Neutrophil (primary cell): Measurements from ENCODE around the gene FAM174B.

Experiments
- H3K27ac ChIP-seq: fragments of 200-600 bp; sonication (generic); 2 replicates; pipeline ENCODE4 v1.5.1; 2016; ENCODE audit warnings: mild to moderate bottlenecking, moderate library complexity
- H3K27me3 ChIP-seq: fragments of 200-600 bp; sonication (generic); 2 replicates; pipeline ENCODE4 v1.6.0; 2016; ENCODE audit warnings: mild to moderate bottlenecking
- H3K36me3 ChIP-seq: fragments of 200-600 bp; sonication (generic); 2 replicates; pipeline ENCODE4 v1.5.1; 2017
- H3K4me1 ChIP-seq, 2 experiments: fragments of 200-600 bp in 1 of 2; sonication (generic) in 1 of 2; 1 replicate in 1 of 2; 2 replicates in 1 of 2; pipeline versions ENCODE4 v1.5.1 to v1.6.1; 2013 to 2016; ENCODE audit warnings: low read depth in 1 of 2, low read length in 1 of 2, mild to moderate bottlenecking in 1 of 2, moderate library complexity in 1 of 2; ENCODE audit not compliant: control insufficient read depth in 1 of 2, insufficient read depth in 1 of 2
- H3K4me3 ChIP-seq, 2 experiments: fragments of 200-600 bp in 1 of 2; sonication (generic) in 1 of 2; 1 replicate in 1 of 2; 2 replicates in 1 of 2; pipeline ENCODE4 v1.5.1; 2013 to 2016; ENCODE audit warnings: low read depth in 1 of 2, low read length in 1 of 2, mild to moderate bottlenecking in 1 of 2, moderate library complexity in 1 of 2
- H3K9me3 ChIP-seq: fragments of 200-600 bp; sonication (generic); 2 replicates; pipeline ENCODE4 v1.5.1; 2016
- TF ChIP-seq, protein P1 (sequence below): fragments of 200-600 bp; sonication (generic); IDR thresholded peaks from 2 replicates; pipeline ENCODE4 v1.5.1; 2016; ENCODE audit warnings: antibody characterized with exemption

Gene FAM174B

DNA sequence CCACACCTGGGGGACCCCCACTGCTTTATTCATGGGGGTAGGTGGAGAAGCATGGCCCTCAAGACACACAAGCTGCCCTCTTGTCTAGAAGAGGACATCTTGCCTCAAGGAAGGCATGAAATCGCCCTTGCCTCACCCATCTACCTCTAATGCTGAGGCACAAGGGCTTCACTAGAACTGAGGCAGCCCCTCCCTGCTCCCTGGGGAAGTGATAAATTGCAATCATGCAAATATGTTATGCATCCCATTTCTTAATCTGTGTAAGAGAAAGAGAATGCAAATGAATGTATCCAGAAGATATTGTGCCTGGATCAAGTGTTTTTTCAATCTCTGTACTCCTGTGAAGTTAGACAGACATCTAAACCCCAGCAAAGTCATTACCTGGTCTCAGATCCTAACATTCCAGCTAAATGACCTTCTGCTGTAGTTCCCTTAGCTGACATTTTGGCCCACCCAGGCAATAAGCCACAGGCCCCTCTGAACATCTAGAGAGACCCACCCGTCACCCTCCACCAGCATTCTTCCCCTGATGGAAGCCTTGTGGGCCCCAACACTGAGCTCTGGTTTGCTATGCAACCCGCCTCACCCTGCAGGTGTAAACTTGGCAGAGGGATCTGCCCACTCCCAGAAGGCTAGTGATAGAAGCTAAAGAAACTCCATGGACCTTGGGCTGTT, 53.8 kb downstream of the FAM174B start:
- H3K9me3 ChIP-seq = no peaks in the 10 kb centered on the region
- H3K4me3 ChIP-seq = no peak overlapping the region
- H3K4me1 ChIP-seq = no peaks in the 10 kb centered on the region
- no peak overlapping the region for H3K27ac ChIP-seq
- H3K36me3 ChIP-seq = no peaks in the 10 kb centered on the region
- TF ChIP-seq, protein P1, sequence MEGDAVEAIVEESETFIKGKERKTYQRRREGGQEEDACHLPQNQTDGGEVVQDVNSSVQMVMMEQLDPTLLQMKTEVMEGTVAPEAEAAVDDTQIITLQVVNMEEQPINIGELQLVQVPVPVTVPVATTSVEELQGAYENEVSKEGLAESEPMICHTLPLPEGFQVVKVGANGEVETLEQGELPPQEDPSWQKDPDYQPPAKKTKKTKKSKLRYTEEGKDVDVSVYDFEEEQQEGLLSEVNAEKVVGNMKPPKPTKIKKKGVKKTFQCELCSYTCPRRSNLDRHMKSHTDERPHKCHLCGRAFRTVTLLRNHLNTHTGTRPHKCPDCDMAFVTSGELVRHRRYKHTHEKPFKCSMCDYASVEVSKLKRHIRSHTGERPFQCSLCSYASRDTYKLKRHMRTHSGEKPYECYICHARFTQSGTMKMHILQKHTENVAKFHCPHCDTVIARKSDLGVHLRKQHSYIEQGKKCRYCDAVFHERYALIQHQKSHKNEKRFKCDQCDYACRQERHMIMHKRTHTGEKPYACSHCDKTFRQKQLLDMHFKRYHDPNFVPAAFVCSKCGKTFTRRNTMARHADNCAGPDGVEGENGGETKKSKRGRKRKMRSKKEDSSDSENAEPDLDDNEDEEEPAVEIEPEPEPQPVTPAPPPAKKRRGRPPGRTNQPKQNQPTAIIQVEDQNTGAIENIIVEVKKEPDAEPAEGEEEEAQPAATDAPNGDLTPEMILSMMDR = no peak
- no peaks in the 10 kb centered on the region for H3K27me3 ChIP-seq

DNA sequence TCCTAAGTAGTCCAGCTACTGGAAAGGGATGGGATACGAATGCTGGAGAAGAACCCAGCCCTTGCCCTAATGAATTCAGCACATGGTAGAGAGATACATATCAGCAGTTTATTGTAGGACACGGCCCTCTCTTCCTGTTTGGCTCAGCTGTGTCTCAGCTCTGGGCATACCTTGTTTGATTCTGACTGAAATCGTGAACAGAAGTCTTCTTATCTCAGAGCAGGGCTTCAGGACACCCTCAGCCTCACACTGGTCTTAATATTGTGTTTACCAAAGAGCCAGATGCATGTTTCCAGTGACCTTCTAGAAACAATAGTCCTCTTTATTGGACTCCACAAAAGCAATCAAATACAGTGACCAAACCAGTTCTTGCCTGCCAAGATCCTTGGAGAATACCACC, 54.7 kb downstream of the FAM174B start:
- Histone ChIP-seq H3K27ac (no peak overlapping the region), H3K4me3 (no peak overlapping the region), H3K27me3 (no peaks in the 10 kb centered on the region), H3K36me3 (no peaks in the 10 kb centered on the region), H3K9me3 (no peaks in the 10 kb centered on the region), H3K4me1 (no peaks in the 10 kb centered on the region)
- TF ChIP-seq, protein P1 = no peak

DNA sequence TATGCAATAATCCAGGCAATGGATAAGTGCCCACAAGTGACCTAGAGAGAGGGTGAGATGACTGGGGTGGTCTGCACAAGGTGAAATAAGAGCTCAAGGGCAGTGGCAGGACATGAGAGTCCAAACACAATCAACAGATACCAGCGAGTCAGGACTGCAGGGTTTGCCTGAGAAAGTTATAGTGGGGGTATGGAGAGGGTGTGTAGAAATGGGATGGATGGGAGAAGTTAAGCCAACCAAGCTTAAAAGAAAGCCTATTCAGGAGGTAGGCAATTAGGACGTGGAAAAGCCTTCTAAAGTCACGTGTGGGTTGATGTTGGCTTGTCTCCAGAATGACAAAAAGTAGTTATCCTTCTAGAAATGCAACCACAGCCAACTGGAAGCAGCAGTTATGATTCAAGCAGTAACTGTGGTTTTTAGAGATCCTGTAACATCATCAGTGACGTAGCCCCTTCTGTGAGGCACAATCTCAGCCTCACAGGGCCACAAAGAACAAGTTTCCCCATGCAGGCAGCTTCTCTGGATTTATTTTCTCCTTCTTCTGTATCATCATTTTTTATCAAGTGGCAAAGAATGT, 56.1 kb downstream of the FAM174B start:
- Histone ChIP-seq H3K4me1 (no peaks in the 10 kb centered on the region), H3K36me3 (no peaks in the 10 kb centered on the region), H3K9me3 (no peaks in the 10 kb centered on the region), H3K27me3 (peaks cover 6% of the 10 kb centered on the region), H3K27ac (no peak overlapping the region), H3K4me3 (no peak overlapping the region)
- TF ChIP-seq, protein P1 = no peak

DNA sequence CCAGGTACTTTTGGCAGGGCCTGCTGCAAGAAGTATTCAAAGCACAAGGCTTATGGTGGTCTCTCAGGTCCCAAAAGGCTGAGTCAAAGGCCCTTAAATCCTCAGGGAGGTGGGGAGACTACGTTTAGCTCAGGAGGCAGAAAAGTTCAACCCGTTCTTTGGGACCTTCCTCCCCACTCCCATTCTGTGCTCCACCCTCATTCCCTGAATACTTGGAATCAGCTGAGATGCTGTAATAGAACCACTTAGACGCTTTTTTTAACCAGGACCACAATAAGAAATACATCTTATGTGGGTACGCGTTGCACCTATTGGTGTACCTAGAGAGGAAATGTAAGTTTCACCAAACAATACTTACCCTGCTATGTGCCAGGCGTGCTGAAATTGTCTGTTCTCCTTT, 58.0 kb downstream of the FAM174B start:
- TF ChIP-seq, protein P1 = no peak

DNA sequence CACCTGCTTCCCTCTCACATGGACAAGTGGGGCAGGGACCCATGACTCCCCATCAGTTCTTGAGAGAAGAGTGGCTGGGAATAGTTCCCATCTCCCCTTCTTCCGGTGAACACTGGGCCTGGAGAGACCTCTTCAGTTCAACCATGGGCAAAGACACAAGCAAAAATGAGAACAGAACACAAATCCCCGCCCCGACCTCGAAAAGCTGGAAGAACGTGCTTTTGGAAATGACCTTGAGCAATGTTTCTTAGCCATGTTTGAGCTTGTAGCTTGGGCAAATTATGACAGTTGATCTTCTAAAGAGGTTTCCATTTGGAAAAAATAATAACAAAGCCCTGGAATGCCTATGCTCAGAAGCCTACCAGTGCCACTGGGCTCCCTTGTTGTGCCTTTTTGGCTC, 59.0 kb downstream of the FAM174B start:
- no peaks in the 10 kb centered on the region for H3K9me3 ChIP-seq
- H3K4me1 ChIP-seq = no peaks in the 10 kb centered on the region
- TF ChIP-seq, protein P1 = no peak
- no peaks in the 10 kb centered on the region for H3K36me3 ChIP-seq
- H3K4me3 ChIP-seq = no peak overlapping the region
- H3K27me3 ChIP-seq = peaks cover 19% of the 10 kb centered on the region
- H3K27ac ChIP-seq = no peak overlapping the region

More for the DNA sequence above, 58.0 kb downstream of the FAM174B start:
- Histone ChIP-seq H3K4me3 (no peak overlapping the region), H3K27ac (no peak overlapping the region), H3K27me3 (peaks cover 16% of the 10 kb centered on the region), H3K36me3 (no peaks in the 10 kb centered on the region), H3K9me3 (no peaks in the 10 kb centered on the region), H3K4me1 (no peaks in the 10 kb centered on the region)
